ENCODE measurements around the gene THAP7. TPM values are rescaled to one million over a fixed set of nuclear protein-coding genes. Genes with fewer than 3 reads are reported as not detected.
A peak's percentile ranks its signal among the peaks of the same experiment; 100 is the strongest.

The THAP7 gene
- total RNA-seq, 1 experiment from 2014 or later, result 29.1 TPM

- intact Hi-C loops (cut with micrococcal nuclease; ENCODE audit: unreplicated experiment), result no loop called here
Measured at GRCh38 chr22:21003782-21004181, 1.9 kb upstream of the THAP7 start.

GRCh38 chr22:21000987-21001600 lies 824 bp downstream of the THAP7 start:
- Mint-ChIP-seq H3K4me1 (ENCODE audit: low read depth, unreplicated experiment) (peaks cover 10% of the 10 kb centered on the region), H3K9me3 (ENCODE audit: unreplicated experiment) (no peaks in the 10 kb centered on the region), H3K27me3 (ENCODE audit: insufficient read depth, unreplicated experiment) (no peaks in the 10 kb centered on the region), H3K27ac (ENCODE audit: unreplicated experiment) (peak overlapping the region; percentile 98), H3K36me3 (ENCODE audit: insufficient read depth, unreplicated experiment) (peaks cover 46% of the 10 kb centered on the region), H3K4me3 (ENCODE audit: unreplicated experiment) (peak overlapping the region; percentile 98)
- intact Hi-C loops (cut with micrococcal nuclease; ENCODE audit: unreplicated experiment), result loop anchor here (2.0 kb wide), 1 partner anchor 44 kb away; no protein-coding TSS in a partner anchor
- H3K27me3 ChIP-seq (replicated peaks; ENCODE audit: control insufficient read depth, insufficient read depth, low read length), result no peaks in the 10 kb centered on the region
- no TSS peak for BruUV-seq (replicated peaks)
- no peaks in the 10 kb centered on the region for H3K9me3 ChIP-seq
- CTCF ChIA-PET, result interaction anchor here (1.6 kb wide), 1 partner anchor 19 kb away, joined by 3 read pairs; the partner anchor contains the start of gene LZTR1
- peaks cover 9% of the 10 kb centered on the region for H3K4me1 ChIP-seq
- peak in 1 of 2 experiments; percentile 28 for DNase-seq
- peak overlapping the region; percentile 43 for H3K4me3 ChIP-seq (ENCODE audit: low read depth, low read length)
- POLR2A ChIA-PET, result no interaction called here
- no peak for TF ChIP-seq CTCF (IDR thresholded peaks at IDR 0.05; ENCODE audit: insufficient read depth in 1 of 2, low read depth in 1 of 2, low read length in 1 of 2, severe bottlenecking in 1 of 2, unreplicated experiment in 1 of 2)
- no peaks in the 10 kb centered on the region; the same call in 1 of the 2 replicates for H3K36me3 ChIP-seq (ENCODE audit: control insufficient read depth, insufficient read depth, low read length)

More at GRCh38 chr22:21003782-21004181, 1.9 kb upstream of the THAP7 start:
- TF ChIP-seq CTCF (IDR thresholded peaks at IDR 0.05; ENCODE audit: insufficient read depth in 1 of 2, low read depth in 1 of 2, low read length in 1 of 2, severe bottlenecking in 1 of 2, unreplicated experiment in 1 of 2), result no peak
- peaks cover 10% of the 10 kb centered on the region for H3K4me1 Mint-ChIP-seq (ENCODE audit: low read depth, unreplicated experiment)
- no peaks in the 10 kb centered on the region for H3K9me3 Mint-ChIP-seq (ENCODE audit: unreplicated experiment)
- Histone ChIP-seq H3K36me3 (ENCODE audit: control insufficient read depth, insufficient read depth, low read length) (no peaks in the 10 kb centered on the region; the same call in 1 of the 2 replicates), H3K4me3 (ENCODE audit: low read depth, low read length) (no peak overlapping the region), H3K9me3 (no peaks in the 10 kb centered on the region), H3K27me3 (replicated peaks; ENCODE audit: control insufficient read depth, insufficient read depth, low read length) (no peaks in the 10 kb centered on the region), H3K4me1 (peaks cover 9% of the 10 kb centered on the region)
- peaks cover 22% of the 10 kb centered on the region for H3K36me3 Mint-ChIP-seq (ENCODE audit: insufficient read depth, unreplicated experiment)
- POLR2A ChIA-PET, result no interaction called here
- no peak overlapping the region for H3K4me3 Mint-ChIP-seq (ENCODE audit: unreplicated experiment)
- no peak overlapping the region for H3K27ac Mint-ChIP-seq (ENCODE audit: unreplicated experiment)
- no TSS peak for BruUV-seq (replicated peaks)
- H3K27me3 Mint-ChIP-seq (ENCODE audit: insufficient read depth, unreplicated experiment), result no peaks in the 10 kb centered on the region
- CTCF ChIA-PET, result interaction anchor here (0.6 kb wide), 1 partner anchor 553 kb away, joined by 5 read pairs; no protein-coding TSS in a partner anchor
- DNase-seq, result no peak

GRCh38 chr22:21000207-21000986 lies 1.5 kb downstream of the THAP7 start:
- Histone ChIP-seq H3K4me1 (peaks cover 9% of the 10 kb centered on the region), H3K4me3 (ENCODE audit: low read depth, low read length) (peak overlapping the region; percentile 43), H3K36me3 (ENCODE audit: control insufficient read depth, insufficient read depth, low read length) (no peaks in the 10 kb centered on the region; the same call in 1 of the 2 replicates), H3K9me3 (no peaks in the 10 kb centered on the region), H3K27me3 (replicated peaks; ENCODE audit: control insufficient read depth, insufficient read depth, low read length) (no peaks in the 10 kb centered on the region)
- H3K4me3 Mint-ChIP-seq (ENCODE audit: unreplicated experiment), result peak overlapping the region; percentile 98
- no peak for DNase-seq
- no peaks in the 10 kb centered on the region for H3K9me3 Mint-ChIP-seq (ENCODE audit: unreplicated experiment)
- ChIA-PET CTCF (interaction anchor here (1.6 kb wide), 1 partner anchor 18 kb away, joined by 3 read pairs; the partner anchor contains the start of gene LZTR1), POLR2A (no interaction called here)
- intact Hi-C loops (cut with micrococcal nuclease; ENCODE audit: unreplicated experiment), result loop anchor here (2.0 kb wide), 1 partner anchor 44 kb away; no protein-coding TSS in a partner anchor
- H3K36me3 Mint-ChIP-seq (ENCODE audit: insufficient read depth, unreplicated experiment), result peaks cover 51% of the 10 kb centered on the region
- no peak for TF ChIP-seq CTCF (IDR thresholded peaks at IDR 0.05; ENCODE audit: insufficient read depth in 1 of 2, low read depth in 1 of 2, low read length in 1 of 2, severe bottlenecking in 1 of 2, unreplicated experiment in 1 of 2)
- H3K27me3 Mint-ChIP-seq (ENCODE audit: insufficient read depth, unreplicated experiment), result no peaks in the 10 kb centered on the region
- no TSS peak for BruUV-seq (replicated peaks)
- H3K27ac Mint-ChIP-seq (ENCODE audit: unreplicated experiment), result peak overlapping the region; percentile 98
- peaks cover 10% of the 10 kb centered on the region for H3K4me1 Mint-ChIP-seq (ENCODE audit: low read depth, unreplicated experiment)

Measured in Caco-2 (cell line).